ENCODE results near the gene DRG2. TPM values are rescaled to one million over a fixed set of nuclear protein-coding genes. Genes with fewer than 3 reads are reported as not detected.

The DRG2 gene
- polyA plus RNA-seq, 2 of the 4 experiments (the other 2 are of a cell fraction), result 41.9 to 48.3 TPM

GRCh38 chr17:18038861-18039534 is 48.8 kb upstream of the DRG2 start, which contains the start of the genes ATPAF2 and GID4 (continued):
- peak in 1 of 2 experiments; percentile 86; a peak in 3 of 5 replicates for TF ChIP-seq JUN (IDR thresholded peaks at IDR 0.05)
- TF ChIP-seq ZNF302 (CRISPR knock-in tag; IDR thresholded peaks at IDR 0.05), result no peak
- TF ChIP-seq EHMT2 (IDR thresholded peaks at IDR 0.05; ENCODE audit: low read depth), result peak; percentile 40; the same call in 1 of the 2 replicates
- TF ChIP-seq BHLHE40 (IDR thresholded peaks at IDR 0.05; ENCODE audit: low read depth, low read length), result no peak
- TF ChIP-seq PHF8 (IDR thresholded peaks at IDR 0.05; ENCODE audit: borderline replicate concordance, low read depth), result no peak; the same call in none of the 2 replicates
- peak; percentile 81; the same call in 1 of the 2 replicates for TF ChIP-seq HDAC2 (IDR thresholded peaks at IDR 0.05)
- no peak for TF ChIP-seq POLR2AphosphoS2 (conservative IDR thresholded peaks at IDR 0.05; ENCODE audit: low read length)
- TF ChIP-seq NPAS2 (CRISPR knock-in tag; IDR thresholded peaks at IDR 0.05; ENCODE audit: borderline replicate concordance), result no peak
- TF ChIP-seq ZC3H11A (IDR thresholded peaks at IDR 0.05), result no peak
- TF ChIP-seq REST (IDR thresholded peaks at IDR 0.05), result no peak
- TF ChIP-seq, protein P1, sequence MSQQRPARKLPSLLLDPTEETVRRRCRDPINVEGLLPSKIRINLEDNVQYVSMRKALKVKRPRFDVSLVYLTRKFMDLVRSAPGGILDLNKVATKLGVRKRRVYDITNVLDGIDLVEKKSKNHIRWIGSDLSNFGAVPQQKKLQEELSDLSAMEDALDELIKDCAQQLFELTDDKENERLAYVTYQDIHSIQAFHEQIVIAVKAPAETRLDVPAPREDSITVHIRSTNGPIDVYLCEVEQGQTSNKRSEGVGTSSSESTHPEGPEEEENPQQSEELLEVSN (IDR thresholded peaks at IDR 0.05; ENCODE audit: borderline replicate concordance, low read depth), result peak; percentile 33; the same call in 1 of the 2 replicates
- TF ChIP-seq HOXB13 (CRISPR knock-in tag; IDR thresholded peaks at IDR 0.05; ENCODE audit: low read depth), result no peak
- no peak for TF ChIP-seq RFX5 (IDR thresholded peaks at IDR 0.05)
- no peak for TF ChIP-seq FOSB (CRISPR knock-in tag; IDR thresholded peaks at IDR 0.05)
- TF ChIP-seq CBX8 (IDR thresholded peaks at IDR 0.05), result no peak
- TF ChIP-seq CBX2 (IDR thresholded peaks at IDR 0.05; ENCODE audit: borderline replicate concordance, low read depth), result no peak
- TF ChIP-seq, protein P2, sequence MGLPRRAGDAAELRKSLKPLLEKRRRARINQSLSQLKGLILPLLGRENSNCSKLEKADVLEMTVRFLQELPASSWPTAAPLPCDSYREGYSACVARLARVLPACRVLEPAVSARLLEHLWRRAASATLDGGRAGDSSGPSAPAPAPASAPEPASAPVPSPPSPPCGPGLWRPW (IDR thresholded peaks at IDR 0.05), result no peak
- TF ChIP-seq, protein P3, sequence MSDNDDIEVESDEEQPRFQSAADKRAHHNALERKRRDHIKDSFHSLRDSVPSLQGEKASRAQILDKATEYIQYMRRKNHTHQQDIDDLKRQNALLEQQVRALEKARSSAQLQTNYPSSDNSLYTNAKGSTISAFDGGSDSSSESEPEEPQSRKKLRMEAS (IDR thresholded peaks at IDR 0.05), result peak; percentile 94
- no peak for TF ChIP-seq HOXB5 (CRISPR knock-in tag; IDR thresholded peaks at IDR 0.05)
- no peak for TF ChIP-seq NR3C1 (IDR thresholded peaks at IDR 0.05)
- no peak for TF ChIP-seq HEYL (CRISPR knock-in tag; IDR thresholded peaks at IDR 0.05)
- no peak for TF ChIP-seq ESRRA (IDR thresholded peaks at IDR 0.05; ENCODE audit: borderline replicate concordance, low read length)
- TF ChIP-seq KDM1A (IDR thresholded peaks at IDR 0.05; ENCODE audit: low read depth), result no peak
- TF ChIP-seq KDM5A (IDR thresholded peaks at IDR 0.05), result peak; percentile 97
